HCT116 (cell line): Measurements from ENCODE around the gene CDH4. TPM values are rescaled to one million over a fixed set of nuclear protein-coding genes. Genes with fewer than 3 reads are reported as not detected.

Experiments used
- ATAC-seq: fragments of 200-7000 bp; cut with Tn5 transposase; 2 replicates; pipeline ENCODE4 v1.9.1; 2020; ENCODE audit warnings: mild to moderate bottlenecking, moderate library complexity
- BruUV-seq: library from RNA; stranded (reverse); fragments of 400-500 nt; replicated peaks from 2 replicates; lab custom pipeline; 2021; lab: Mats Ljungman, UMichigan
- CTCF ChIA-PET: fragments of 300-600 bp; sonication (Branson Sonifier 250); formaldehyde crosslinking; loops from one replicate; lab custom pipeline; 2021; ENCODE audit warnings: antibody characterized with exemption; lab: Charles Lee
- POLR2A ChIA-PET: fragments of 300-600, 350-600 bp; sonication (Branson Sonifier 250); formaldehyde crosslinking; loops from one replicate; lab custom pipeline; 2021; ENCODE audit warnings: antibody characterized with exemption; lab: Charles Lee
- RAD21 ChIA-PET, 2 experiments: fragments of 300-600 bp; sonication (Branson Sonifier 250); formaldehyde crosslinking; loops; one replicate each; lab custom pipeline; 2023; ENCODE audit warnings: low total read pairs in 2 of 2; ENCODE audit not compliant: uncharacterized antibody in 2 of 2, unreplicated experiment in 2 of 2, low non-redundant PET in 1 of 2; lab: Charles Lee
- DNase-seq: peaks from one replicate; pipeline ENCODE4 v3.0.0-alpha.2; 2010; ENCODE audit warnings: low read depth, low spot score
- H2AFZ ChIP-seq: fragments of 200-600 bp; shearing (Covaris generic), sonication (generic); 2 replicates; pipeline ENCODE4 v1.6.1; 2017; ENCODE audit warnings: low read depth, mixed run types, mixed read lengths, antibody characterized with exemption, low read length; ENCODE audit not compliant: poor library complexity, severe bottlenecking
- H3K27ac ChIP-seq: 2 replicates; pipeline ENCODE4 v1.5.1; 2012; ENCODE audit warnings: low read depth, low read length
- H3K27me3 ChIP-seq: fragments of 200-600 bp; sonication (generic); 2 replicates; pipeline ENCODE4 v1.6.1; 2016; ENCODE audit warnings: mixed run types, low read length, mixed read lengths; ENCODE audit not compliant: insufficient read depth
- H3K36me3 ChIP-seq, 2 experiments: fragments of 200-500 bp in 1 of 2; fragments of 200-600 bp in 1 of 2; sonication (Bioruptor generic) in 1 of 2; sonication (generic) in 1 of 2; 2 replicates each; pipeline versions ENCODE4 v1.5.1 to v1.6.1; 2014 to 2016; ENCODE audit warnings: low read length in 2 of 2, inconsistent platforms in 1 of 2, mixed read lengths in 1 of 2, mixed run types in 1 of 2; ENCODE audit not compliant: insufficient read depth in 2 of 2, control insufficient read depth in 1 of 2
- H3K4me1 ChIP-seq, 2 experiments: fragments of 200-600 bp in 1 of 2; sonication (generic) in 1 of 2; 2 replicates each; pipeline versions ENCODE4 v1.5.1 to v1.6.1; 2012 to 2017; ENCODE audit warnings: low read length in 2 of 2, inconsistent platforms in 1 of 2, mild to moderate bottlenecking in 1 of 2, mixed read lengths in 1 of 2, mixed run types in 1 of 2, moderate library complexity in 1 of 2; ENCODE audit not compliant: insufficient read depth in 2 of 2, control insufficient read depth in 1 of 2
- H3K4me2 ChIP-seq: fragments of 200-600 bp; sonication (generic); 2 replicates; pipeline ENCODE4 v1.6.1; 2017; ENCODE audit warnings: mixed run types, low read length, mixed read lengths
- H3K4me3 ChIP-seq, 2 experiments: fragments of 200-600 bp in 1 of 2; sonication (generic) in 1 of 2; replicated peaks in 1 of 2; 2 replicates each; pipeline ENCODE4 v1.5.1; 2011 to 2016; ENCODE audit warnings: low read length in 2 of 2, control low read depth in 1 of 2, low read depth in 1 of 2, mild to moderate bottlenecking in 1 of 2, mixed read lengths in 1 of 2, mixed run types in 1 of 2
- H3K79me2 ChIP-seq: fragments of 200-600 bp; sonication (generic); 2 replicates; pipeline ENCODE4 v1.6.1; 2017; ENCODE audit warnings: mild to moderate bottlenecking, mixed run types, low read length, moderate library complexity, mixed read lengths; ENCODE audit not compliant: insufficient read depth
- H3K9ac ChIP-seq: fragments of 200-600 bp; sonication (generic); 2 replicates; pipeline ENCODE4 v1.6.1; 2016; ENCODE audit warnings: low read length, mixed read lengths
- H3K9me2 ChIP-seq: fragments of 200-600 bp; sonication (generic), shearing (Covaris generic); 2 replicates; pipeline ENCODE4 v1.6.1; 2017; ENCODE audit warnings: mixed run types, mild to moderate bottlenecking, moderate library complexity; ENCODE audit not compliant: insufficient read depth
- H3K9me3 ChIP-seq, 2 experiments: fragments of 200-500 bp in 1 of 2; fragments of 200-600 bp in 1 of 2; sonication (Bioruptor generic) in 1 of 2; sonication (generic) in 1 of 2; 2 replicates each; pipeline ENCODE4 v1.6.1; 2014 to 2017; ENCODE audit warnings: low read length in 2 of 2, mixed read lengths in 2 of 2, inconsistent platforms in 1 of 2, low read depth in 1 of 2, mild to moderate bottlenecking in 1 of 2, mixed run types in 1 of 2, moderate library complexity in 1 of 2; ENCODE audit not compliant: control insufficient read depth in 1 of 2, insufficient read depth in 1 of 2
- H4K20me1 ChIP-seq: fragments of 200-600 bp; sonication (generic), shearing (Covaris generic); 2 replicates; pipeline ENCODE4 v1.6.1; 2017; ENCODE audit warnings: mixed run types, mild to moderate bottlenecking, moderate library complexity; ENCODE audit not compliant: insufficient read depth
- CEBPB ChIP-seq: IDR thresholded peaks from 2 replicates; pipeline ENCODE4 v1.6.1; 2012; ENCODE audit warnings: low read depth
- EZH2phosphoT487 ChIP-seq: fragments of 200-600 bp; IDR thresholded peaks from 2 replicates; pipeline ENCODE4 v1.6.1; 2018; ENCODE audit warnings: antibody characterized with exemption, borderline replicate concordance
- JUND ChIP-seq: IDR thresholded peaks from 2 replicates; pipeline ENCODE4 v1.6.1; 2012
- POLR2A ChIP-seq: IDR thresholded peaks from 2 replicates; pipeline ENCODE4 v1.7.0; 2011; ENCODE audit warnings: borderline replicate concordance; ENCODE audit not compliant: insufficient read depth, insufficient read length; ENCODE audit errors: extremely low read depth
- RAD21 ChIP-seq: IDR thresholded peaks from 2 replicates; pipeline ENCODE4 v1.6.1; 2012; ENCODE audit warnings: low read depth, mild to moderate bottlenecking
- SIN3A ChIP-seq: IDR thresholded peaks from 2 replicates; pipeline ENCODE4 v1.6.1; 2012; ENCODE audit warnings: low read depth
- TCF7L2 ChIP-seq: IDR thresholded peaks from 2 replicates; pipeline ENCODE4 v1.7.0; 2011; ENCODE audit warnings: borderline replicate concordance, inconsistent platforms; ENCODE audit not compliant: insufficient read depth, insufficient read length; ENCODE audit errors: extremely low read depth
- YY1 ChIP-seq: IDR thresholded peaks from 2 replicates; pipeline ENCODE4 v1.6.1; 2011; ENCODE audit warnings: low read length, low read depth, moderate library complexity, mild to moderate bottlenecking; ENCODE audit not compliant: insufficient replicate concordance; ENCODE audit errors: extremely low read depth
- intact Hi-C: fragments of 100-400 bp; cut with micrococcal nuclease; formaldehyde crosslinking; loops from 2 replicates; pipeline ENCODE4 v1.10.0; 2022
- total RNA-seq: library from RNA; stranded (reverse); gene quantifications from one replicate; pipeline ENCODE4 v1.2.1, GENCODE V29; 2021; ENCODE audit not compliant: unreplicated experiment
- TF ChIP-seq, protein P1 (sequence below): IDR thresholded peaks from 2 replicates; pipeline ENCODE4 v1.6.1; 2011; ENCODE audit warnings: mild to moderate bottlenecking, low read length, moderate library complexity; ENCODE audit not compliant: insufficient replicate concordance; ENCODE audit errors: extremely low read depth
- TF ChIP-seq, protein P2 (sequence below): IDR thresholded peaks from 2 replicates; pipeline ENCODE4 v1.6.1; 2012; ENCODE audit warnings: low read depth

Gene CDH4
- total RNA-seq, 1 experiment from 2014 or later, result not detected

DNA sequence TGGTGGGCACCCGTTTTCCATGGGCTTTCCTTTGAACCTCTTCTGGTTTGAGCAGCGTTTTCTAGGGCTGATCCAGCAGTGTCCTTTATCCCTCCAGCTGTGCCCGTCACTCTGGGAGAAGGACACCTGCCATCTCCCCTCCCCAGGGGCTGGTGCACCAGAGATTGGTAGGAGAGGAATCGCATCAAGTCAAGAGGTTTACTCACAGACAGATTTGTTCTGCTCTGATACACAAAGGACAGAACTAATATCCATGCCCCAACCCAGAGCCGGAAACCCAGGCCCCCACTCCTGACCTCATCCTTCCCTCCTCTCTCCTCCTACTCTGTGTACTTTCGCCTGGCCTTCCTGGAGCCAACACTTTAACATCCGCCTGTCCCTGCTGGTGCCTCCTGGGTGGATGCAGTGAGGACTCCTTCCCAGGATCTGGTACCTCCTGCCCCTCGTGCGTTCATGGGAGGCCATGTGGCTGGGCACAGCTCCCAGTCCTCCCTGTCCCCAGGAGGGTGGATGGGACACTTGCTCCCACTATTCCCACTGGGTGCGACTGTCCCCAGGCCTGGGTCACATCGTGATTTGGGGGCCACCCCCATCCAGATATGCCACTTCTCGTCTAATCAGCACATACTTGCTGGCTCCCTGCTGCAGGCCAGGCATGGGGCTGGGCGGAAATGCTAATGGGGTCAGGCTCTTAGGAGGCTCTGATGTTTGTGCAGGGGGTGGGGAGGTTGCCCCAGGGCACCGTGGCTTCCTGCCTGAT is 286.3 kb downstream of the CDH4 start:
- intact Hi-C loops, result no loop called here
- ATAC-seq (no peak), DNase-seq (no peak)
- H3K4me1 ChIP-seq, result no peaks in the 10 kb centered on the region
- H3K79me2 ChIP-seq, result no peaks in the 10 kb centered on the region
- POLR2A ChIA-PET, result no interaction called here
- CTCF ChIA-PET, result no interaction called here
- H3K4me3 ChIP-seq, result no peak overlapping the region
- H3K9me2 ChIP-seq, result no peaks in the 10 kb centered on the region
- H4K20me1 ChIP-seq, result no peaks in the 10 kb centered on the region
- H3K27me3 ChIP-seq, result no peaks in the 10 kb centered on the region
- H3K4me2 ChIP-seq, result no peak overlapping the region
- TF ChIP-seq SIN3A (no peak), TCF7L2 (no peak), RAD21 (no peak), YY1 (no peak), JUND (no peak), POLR2A (no peak), CEBPB (no peak), EZH2phosphoT487 (no peak)
- TF ChIP-seq, protein P1, sequence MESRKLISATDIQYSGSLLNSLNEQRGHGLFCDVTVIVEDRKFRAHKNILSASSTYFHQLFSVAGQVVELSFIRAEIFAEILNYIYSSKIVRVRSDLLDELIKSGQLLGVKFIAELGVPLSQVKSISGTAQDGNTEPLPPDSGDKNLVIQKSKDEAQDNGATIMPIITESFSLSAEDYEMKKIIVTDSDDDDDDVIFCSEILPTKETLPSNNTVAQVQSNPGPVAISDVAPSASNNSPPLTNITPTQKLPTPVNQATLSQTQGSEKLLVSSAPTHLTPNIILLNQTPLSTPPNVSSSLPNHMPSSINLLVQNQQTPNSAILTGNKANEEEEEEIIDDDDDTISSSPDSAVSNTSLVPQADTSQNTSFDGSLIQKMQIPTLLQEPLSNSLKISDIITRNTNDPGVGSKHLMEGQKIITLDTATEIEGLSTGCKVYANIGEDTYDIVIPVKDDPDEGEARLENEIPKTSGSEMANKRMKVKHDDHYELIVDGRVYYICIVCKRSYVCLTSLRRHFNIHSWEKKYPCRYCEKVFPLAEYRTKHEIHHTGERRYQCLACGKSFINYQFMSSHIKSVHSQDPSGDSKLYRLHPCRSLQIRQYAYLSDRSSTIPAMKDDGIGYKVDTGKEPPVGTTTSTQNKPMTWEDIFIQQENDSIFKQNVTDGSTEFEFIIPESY, result no peak
- TF ChIP-seq, protein P2, sequence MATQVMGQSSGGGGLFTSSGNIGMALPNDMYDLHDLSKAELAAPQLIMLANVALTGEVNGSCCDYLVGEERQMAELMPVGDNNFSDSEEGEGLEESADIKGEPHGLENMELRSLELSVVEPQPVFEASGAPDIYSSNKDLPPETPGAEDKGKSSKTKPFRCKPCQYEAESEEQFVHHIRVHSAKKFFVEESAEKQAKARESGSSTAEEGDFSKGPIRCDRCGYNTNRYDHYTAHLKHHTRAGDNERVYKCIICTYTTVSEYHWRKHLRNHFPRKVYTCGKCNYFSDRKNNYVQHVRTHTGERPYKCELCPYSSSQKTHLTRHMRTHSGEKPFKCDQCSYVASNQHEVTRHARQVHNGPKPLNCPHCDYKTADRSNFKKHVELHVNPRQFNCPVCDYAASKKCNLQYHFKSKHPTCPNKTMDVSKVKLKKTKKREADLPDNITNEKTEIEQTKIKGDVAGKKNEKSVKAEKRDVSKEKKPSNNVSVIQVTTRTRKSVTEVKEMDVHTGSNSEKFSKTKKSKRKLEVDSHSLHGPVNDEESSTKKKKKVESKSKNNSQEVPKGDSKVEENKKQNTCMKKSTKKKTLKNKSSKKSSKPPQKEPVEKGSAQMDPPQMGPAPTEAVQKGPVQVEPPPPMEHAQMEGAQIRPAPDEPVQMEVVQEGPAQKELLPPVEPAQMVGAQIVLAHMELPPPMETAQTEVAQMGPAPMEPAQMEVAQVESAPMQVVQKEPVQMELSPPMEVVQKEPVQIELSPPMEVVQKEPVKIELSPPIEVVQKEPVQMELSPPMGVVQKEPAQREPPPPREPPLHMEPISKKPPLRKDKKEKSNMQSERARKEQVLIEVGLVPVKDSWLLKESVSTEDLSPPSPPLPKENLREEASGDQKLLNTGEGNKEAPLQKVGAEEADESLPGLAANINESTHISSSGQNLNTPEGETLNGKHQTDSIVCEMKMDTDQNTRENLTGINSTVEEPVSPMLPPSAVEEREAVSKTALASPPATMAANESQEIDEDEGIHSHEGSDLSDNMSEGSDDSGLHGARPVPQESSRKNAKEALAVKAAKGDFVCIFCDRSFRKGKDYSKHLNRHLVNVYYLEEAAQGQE, result no peak
- TF ChIP-seq, all 23 proteins: peak for 0
- H3K9me3 ChIP-seq, result no peaks in the 10 kb centered on the region
- no peak overlapping the region for H3K9ac ChIP-seq
- BruUV-seq, result no TSS peak
- H2AFZ ChIP-seq, result no peak overlapping the region
- no peaks in the 10 kb centered on the region for H3K36me3 ChIP-seq
- RAD21 ChIA-PET, result no interaction called here
- no peak overlapping the region for H3K27ac ChIP-seq
